Panc1 (cell line): ENCODE results near the gene KCNV2. TPM values are rescaled to one million over a fixed set of nuclear protein-coding genes. Genes with fewer than 3 reads are reported as not detected.

Source experiments
- ATAC-seq: fragments of 200-7000 bp; cut with Tn5 transposase; 2 replicates; pipeline ENCODE4 v1.9.1; 2020; ENCODE audit warnings: mild to moderate bottlenecking, moderate library complexity
- BruUV-seq: library from RNA; stranded (reverse); fragments of 400-500 nt; replicated peaks from 2 replicates; lab custom pipeline; 2021; lab: Mats Ljungman, UMichigan
- CTCF ChIA-PET: fragments of 300-600 bp; sonication (Branson Sonifier 250); formaldehyde crosslinking; loops from one replicate; lab custom pipeline; 2022; ENCODE audit warnings: antibody characterized with exemption; lab: Charles Lee
- POLR2A ChIA-PET: fragments of 300-600 bp; sonication (Branson Sonifier 250); formaldehyde crosslinking; loops from one replicate; lab custom pipeline; 2022; ENCODE audit warnings: antibody characterized with exemption; lab: Charles Lee
- DNase-seq: peaks from one replicate; pipeline ENCODE4 v3.0.0-alpha.2; 2010; ENCODE audit warnings: low read depth, low spot score
- H3K27ac ChIP-seq: 2 replicates; pipeline ENCODE4 v1.5.1; 2011; ENCODE audit warnings: mild to moderate bottlenecking, low read length, inconsistent platforms
- H3K27me3 ChIP-seq: fragments of 200-500 bp; sonication (Bioruptor generic); 2 replicates; pipeline ENCODE4 v1.6.0; 2014; ENCODE audit warnings: low read length, inconsistent platforms; ENCODE audit not compliant: control insufficient read depth, insufficient read depth
- H3K36me3 ChIP-seq: fragments of 200-500 bp; sonication (Bioruptor generic); 2 replicates; pipeline ENCODE4 v1.5.1; 2014; ENCODE audit warnings: inconsistent platforms, mild to moderate bottlenecking, low read length, moderate library complexity; ENCODE audit not compliant: control insufficient read depth, insufficient read depth
- H3K4me1 ChIP-seq: 2 replicates; pipeline ENCODE4 v1.5.1; 2011; ENCODE audit warnings: inconsistent platforms, mild to moderate bottlenecking, low read length, moderate library complexity; ENCODE audit not compliant: control insufficient read depth, insufficient read depth
- H3K4me3 ChIP-seq, 2 experiments: 2 replicates each; pipeline ENCODE4 v1.5.1; 2011 to 2012; ENCODE audit warnings: low read depth in 2 of 2, low read length in 2 of 2, mild to moderate bottlenecking in 2 of 2, inconsistent platforms in 1 of 2, moderate library complexity in 1 of 2
- H3K9me3 ChIP-seq: fragments of 200-500 bp; sonication (Bioruptor generic); 2 replicates; pipeline ENCODE4 v1.5.1; 2014; ENCODE audit warnings: low read depth, mild to moderate bottlenecking, inconsistent platforms, low read length, moderate library complexity; ENCODE audit not compliant: control insufficient read depth, insufficient read depth
- CTCF ChIP-seq: fragments of 450-650 bp; IDR thresholded peaks from 2 replicates; pipeline ENCODE4 v1.5.1; 2017; ENCODE audit warnings: mild to moderate bottlenecking
- POLR2AphosphoS5 ChIP-seq: IDR thresholded peaks from 2 replicates; pipeline ENCODE4 v1.6.1; 2012; ENCODE audit warnings: mild to moderate bottlenecking, low read depth, low read length, moderate library complexity
- REST ChIP-seq, 2 experiments: IDR thresholded peaks; 2 replicates each; pipeline ENCODE4 v1.6.1; 2011 to 2012; ENCODE audit warnings: low read depth in 2 of 2, control low read depth in 1 of 2, low read length in 1 of 2, mild to moderate bottlenecking in 1 of 2, moderate library complexity in 1 of 2; ENCODE audit not compliant: insufficient read depth in 1 of 2
- SIN3A ChIP-seq: IDR thresholded peaks from 2 replicates; pipeline ENCODE4 v1.6.1; 2012; ENCODE audit warnings: low read depth, mild to moderate bottlenecking, low read length, moderate library complexity, borderline replicate concordance; ENCODE audit not compliant: insufficient read depth
- TCF7L2 ChIP-seq: IDR thresholded peaks from 2 replicates; pipeline ENCODE4 v1.6.1; 2011; ENCODE audit warnings: mild to moderate bottlenecking, low read depth, low read length, inconsistent platforms
- in situ Hi-C: cut with HindIII; loops from 2 replicates; pipeline ENCODE4 v1.10.0; 2016; ENCODE audit warnings: low sequenced_read_pairs, low pct_unique_long_range_greater_than_20kb
- intact Hi-C: fragments of 100-400 bp; cut with micrococcal nuclease; formaldehyde crosslinking; loops from one replicate; pipeline ENCODE4 v1.10.0; 2022; ENCODE audit not compliant: unreplicated experiment
- total RNA-seq: library from RNA; stranded (reverse); gene quantifications from one replicate; pipeline ENCODE4 v1.2.1, GENCODE V29; 2021; ENCODE audit not compliant: unreplicated experiment

Gene KCNV2
- total RNA-seq, 1 experiment from 2014 or later = not detected

GRCh38 chr9:2741441-2742158 lies 24.3 kb downstream of the KCNV2 start:
- in situ Hi-C loops = no loop called here
- no peaks in the 10 kb centered on the region for H3K36me3 ChIP-seq

GRCh38 chr9:2742214-2742613 lies 24.9 kb downstream of the KCNV2 start:
- no peaks in the 10 kb centered on the region for H3K27me3 ChIP-seq
- intact Hi-C loops (no loop called here), in situ Hi-C loops (no loop called here)
- BruUV-seq = no TSS peak
- CTCF ChIA-PET = no interaction called here
- no peaks in the 10 kb centered on the region for H3K9me3 ChIP-seq
- no peak overlapping the region for H3K4me3 ChIP-seq
- no peaks in the 10 kb centered on the region for H3K4me1 ChIP-seq
- TF ChIP-seq REST (IDR thresholded peaks at IDR 0.05; ENCODE audit: insufficient read depth in 1 of 2, low read depth in 2 of 2, low read length in 1 of 2) (no peak), CTCF (no peak), SIN3A (no peak), TCF7L2 (no peak), POLR2AphosphoS5 (no peak)
- ATAC-seq (no peak), DNase-seq (no peak)
- no peak overlapping the region for H3K27ac ChIP-seq
- POLR2A ChIA-PET = no interaction called here
- no peaks in the 10 kb centered on the region for H3K36me3 ChIP-seq

More at GRCh38 chr9:2741441-2742158, 24.3 kb downstream of the KCNV2 start:
- POLR2A ChIA-PET = no interaction called here
- intact Hi-C loops = no loop called here
- Histone ChIP-seq H3K27ac (no peak overlapping the region), H3K27me3 (no peaks in the 10 kb centered on the region), H3K4me3 (no peak overlapping the region), H3K4me1 (no peaks in the 10 kb centered on the region), H3K9me3 (no peaks in the 10 kb centered on the region)
- TF ChIP-seq REST (IDR thresholded peaks at IDR 0.05; ENCODE audit: insufficient read depth in 1 of 2, low read depth in 2 of 2, low read length in 1 of 2) = no peak
- no peak for TF ChIP-seq POLR2AphosphoS5
- no peak for TF ChIP-seq SIN3A
- no peak for TF ChIP-seq TCF7L2
- no peak for TF ChIP-seq CTCF
- ATAC-seq (no peak), DNase-seq (no peak)
- CTCF ChIA-PET = no interaction called here
- BruUV-seq = no TSS peak
